Natural killer cell treated with Interleukin-12 subunit alpha and Interleukin-12 subunit beta and Interleukin-15 and Interleukin-18, amount 100 ng/mL, for 72 hours (primary cell): ENCODE data around the gene HOMER2. TPM values are rescaled to one million over a fixed set of nuclear protein-coding genes. Genes with fewer than 3 reads are reported as not detected.
"Not testable (repeated sequence)": the region's sequence is repeated elsewhere in the genome, so short reads cannot be mapped to it uniquely, and the experiment has no call there.

Source experiments
- ATAC-seq, 2 donors: fragments of 150-1000 bp; cut with Tn5 transposase in 1 of 2; sonication (Bioruptor Pico), chemical (Tn5 transposase) in 1 of 2; 2 replicates each; pipeline ENCODE4 v1.10.0; 2021
- DNase-seq: peaks from one replicate; pipeline ENCODE4 v3.0.0; 2022; ENCODE audit warnings: low spot score
- H3K27ac Mint-ChIP-seq, 2 donors: 1 replicate in 1 of 2; 2 replicates in 1 of 2; pipeline ENCODE4 v1.8.0; 2022; ENCODE audit warnings: mixed read lengths in 2 of 2, mild to moderate bottlenecking in 1 of 2, moderate library complexity in 1 of 2
- H3K27me3 Mint-ChIP-seq, 2 donors: 1 replicate in 1 of 2; 2 replicates in 1 of 2; pipeline ENCODE4 v1.8.0; 2022; ENCODE audit warnings: mixed read lengths in 2 of 2
- H3K36me3 Mint-ChIP-seq: one replicate; pipeline ENCODE4 v1.8.0; 2022; ENCODE audit warnings: mixed read lengths
- H3K4me1 Mint-ChIP-seq, 2 donors: 1 replicate in 1 of 2; 2 replicates in 1 of 2; pipeline ENCODE4 v1.8.0; 2022; ENCODE audit warnings: low read depth in 2 of 2, mixed read lengths in 2 of 2, mild to moderate bottlenecking in 1 of 2
- H3K4me3 Mint-ChIP-seq: one replicate; pipeline ENCODE4 v1.8.0; 2022; ENCODE audit warnings: mixed read lengths
- H3K9me3 Mint-ChIP-seq: 2 replicates; pipeline ENCODE4 v1.8.0; 2022; ENCODE audit warnings: mixed read lengths
- total RNA-seq, 2 donors: library from RNA; stranded (reverse); gene quantifications; one replicate each; pipeline ENCODE4 v1.2.3, GENCODE V29; 2022

The HOMER2 gene
- total RNA-seq, 2 donors from 2014 or later: 3.1 to 4.5 TPM

DNA sequence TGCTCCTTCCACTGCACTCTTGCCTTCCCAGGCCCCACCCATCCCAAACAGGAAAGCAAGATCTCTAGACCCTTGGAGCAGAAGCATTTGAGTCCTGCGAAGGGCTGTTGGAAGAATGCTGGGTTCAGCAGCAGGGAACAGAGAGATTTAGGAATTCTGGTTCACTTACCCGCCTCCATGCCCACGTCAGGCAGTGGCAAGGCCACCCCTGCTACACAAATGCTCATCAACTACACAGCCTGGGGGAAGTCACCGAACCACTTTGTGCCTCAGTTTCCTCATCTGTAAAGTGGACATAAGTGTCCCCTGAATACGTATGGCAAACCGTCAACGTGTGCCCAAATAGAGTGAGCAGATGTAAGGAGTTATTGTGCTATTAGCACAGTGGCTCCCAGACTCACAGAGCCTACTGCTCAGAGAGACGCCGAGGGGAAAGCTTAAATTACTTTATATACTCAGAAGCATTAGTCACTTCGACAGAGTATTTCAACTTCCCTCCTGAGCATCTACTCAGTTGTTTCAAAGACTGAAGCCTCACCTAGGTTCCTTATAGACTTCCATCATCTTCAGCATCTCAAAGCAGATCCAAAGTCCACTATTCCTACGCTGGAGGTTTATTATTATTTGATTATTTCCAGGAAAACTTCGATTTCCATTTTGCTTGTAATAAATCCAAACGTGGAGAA lies 905 bp downstream of the HOMER2 start:
- peaks cover 12% of the 10 kb centered on the region in 2 donors for H3K27me3 Mint-ChIP-seq
- no peak for ATAC-seq
- no peaks in the 10 kb centered on the region for H3K36me3 Mint-ChIP-seq
- no peaks in the 10 kb centered on the region for H3K9me3 Mint-ChIP-seq
- no peaks in the 10 kb centered on the region for H3K4me1 Mint-ChIP-seq
- no peak overlapping the region for H3K27ac Mint-ChIP-seq
- no peak for DNase-seq
- H3K4me3 Mint-ChIP-seq: peak overlapping the region; percentile 21

DNA sequence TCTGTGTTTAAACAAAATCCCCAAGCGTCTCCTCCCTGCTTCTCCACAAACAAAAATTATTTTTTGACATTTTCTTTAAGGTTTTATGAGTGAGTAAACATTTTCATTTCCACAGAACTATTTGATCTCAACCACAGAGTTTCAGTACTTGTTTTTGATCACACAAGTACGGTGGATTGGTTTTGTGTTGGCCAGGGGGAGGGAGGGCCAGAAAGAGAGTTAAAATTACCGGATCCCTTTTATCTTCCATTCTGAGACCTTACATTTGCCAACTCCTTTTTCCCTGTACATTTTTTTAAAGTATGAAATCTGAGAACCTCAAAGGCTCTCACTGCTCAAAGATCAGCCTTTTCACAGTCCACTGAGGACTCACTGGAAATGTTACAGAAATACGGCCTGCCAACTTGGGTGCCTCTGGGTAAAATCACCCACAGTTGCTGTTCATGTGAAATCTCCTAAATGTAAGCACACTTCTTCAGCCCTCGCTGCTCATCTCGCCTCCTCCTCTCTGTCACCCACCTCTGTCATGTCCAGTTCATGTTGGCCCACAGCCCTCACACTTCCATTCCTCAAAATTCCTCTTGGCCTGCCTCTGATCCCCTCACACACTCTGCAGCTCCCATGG lies 1.7 kb downstream of the HOMER2 start:
- H3K9me3 Mint-ChIP-seq: no peaks in the 10 kb centered on the region
- ATAC-seq (no peak), DNase-seq (no peak)
- no peak overlapping the region for H3K4me3 Mint-ChIP-seq
- no peaks in the 10 kb centered on the region for H3K36me3 Mint-ChIP-seq
- no peak overlapping the region for H3K27ac Mint-ChIP-seq
- no peaks in the 10 kb centered on the region for H3K4me1 Mint-ChIP-seq
- H3K27me3 Mint-ChIP-seq: peaks cover 16 to 17% of the 10 kb centered on the region in 2 donors

DNA sequence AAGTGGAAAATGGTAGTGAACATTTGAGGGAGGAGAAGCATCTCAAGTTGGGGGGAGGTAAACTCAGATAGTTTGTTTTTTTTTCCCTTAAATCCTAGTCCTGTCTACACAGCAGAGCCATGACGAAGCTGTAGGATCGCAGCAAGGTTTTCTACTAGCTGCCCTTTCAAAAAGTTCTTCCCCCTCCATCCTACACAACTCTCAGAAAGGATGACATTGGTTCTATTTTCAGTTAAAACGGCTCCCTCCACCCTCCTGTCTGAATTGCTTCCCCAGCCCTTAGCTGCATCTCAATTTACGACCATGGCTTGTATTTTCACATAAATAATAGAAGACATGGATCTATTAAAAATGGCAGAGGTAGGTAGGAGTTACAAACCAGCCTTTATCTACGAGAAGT lies 2.2 kb downstream of the HOMER2 start:
- Mint-ChIP-seq H3K9me3 (no peaks in the 10 kb centered on the region), H3K36me3 (no peaks in the 10 kb centered on the region), H3K27me3 (peaks cover 16 to 17% of the 10 kb centered on the region in 2 donors), H3K4me1 (no peaks in the 10 kb centered on the region), H3K4me3 (no peak overlapping the region), H3K27ac (no peak overlapping the region)
- DNase-seq (no peak), ATAC-seq (no peak)

DNA sequence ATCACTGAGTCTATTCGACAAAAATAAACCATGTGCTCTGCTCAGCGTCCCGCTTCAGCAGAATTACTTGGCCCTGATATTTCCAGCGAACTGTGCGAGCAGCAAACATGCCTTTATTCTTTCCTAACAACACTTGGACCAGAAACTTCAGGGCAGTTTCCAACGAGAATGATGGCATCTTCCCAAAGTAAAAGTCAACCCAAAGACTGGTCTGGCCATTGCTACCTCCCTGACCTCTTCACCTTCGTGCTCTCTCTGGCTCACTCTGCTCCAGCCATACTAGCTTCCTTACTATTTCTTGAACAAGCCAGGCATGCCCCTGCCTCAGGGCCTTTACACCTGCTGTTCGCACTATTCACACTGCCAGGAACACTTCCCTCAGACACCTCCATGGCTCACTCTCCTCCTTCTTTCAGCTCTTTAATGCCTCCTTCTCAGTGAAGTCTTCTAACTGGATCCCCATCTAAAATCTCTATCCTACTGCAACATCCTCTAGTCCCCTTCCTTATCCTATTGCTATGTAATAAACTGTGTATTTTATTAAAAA lies 6.3 kb downstream of the HOMER2 start:
- no peak overlapping the region for H3K4me3 Mint-ChIP-seq
- no peaks in the 10 kb centered on the region for H3K36me3 Mint-ChIP-seq
- no peak overlapping the region for H3K27ac Mint-ChIP-seq
- no peaks in the 10 kb centered on the region for H3K9me3 Mint-ChIP-seq
- peaks cover 0 to 4% of the 10 kb centered on the region in 2 donors for H3K4me1 Mint-ChIP-seq
- H3K27me3 Mint-ChIP-seq: peaks cover 12 to 25% of the 10 kb centered on the region in 2 donors
- ATAC-seq: no peak
- no peak for DNase-seq

DNA sequence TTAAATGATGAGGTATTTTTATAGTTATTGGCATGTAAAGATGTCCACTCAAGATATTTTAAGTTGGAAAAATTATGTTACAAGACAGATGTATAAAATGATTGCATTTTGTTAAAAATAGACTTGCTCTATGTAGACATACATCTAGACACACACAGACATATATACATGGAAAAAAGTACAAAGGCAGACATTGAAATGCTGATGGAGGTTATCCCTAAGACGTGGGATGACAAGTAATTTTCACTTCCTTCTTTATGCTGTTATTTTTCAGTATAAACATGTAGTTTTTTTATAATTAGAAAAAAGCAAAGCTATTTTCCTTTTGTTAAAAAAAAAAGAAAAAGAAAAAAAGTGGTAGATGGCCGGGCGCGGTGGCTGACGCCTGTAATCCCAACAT lies 7.2 kb downstream of the HOMER2 start:
- no peaks in the 10 kb centered on the region for H3K9me3 Mint-ChIP-seq
- no peak for ATAC-seq
- no peak overlapping the region for H3K4me3 Mint-ChIP-seq
- H3K4me1 Mint-ChIP-seq: peaks cover 0 to 4% of the 10 kb centered on the region in 2 donors
- no peaks in the 10 kb centered on the region for H3K36me3 Mint-ChIP-seq
- H3K27ac Mint-ChIP-seq: no peak overlapping the region
- no peak for DNase-seq
- peaks cover 12 to 25% of the 10 kb centered on the region in 2 donors for H3K27me3 Mint-ChIP-seq

DNA sequence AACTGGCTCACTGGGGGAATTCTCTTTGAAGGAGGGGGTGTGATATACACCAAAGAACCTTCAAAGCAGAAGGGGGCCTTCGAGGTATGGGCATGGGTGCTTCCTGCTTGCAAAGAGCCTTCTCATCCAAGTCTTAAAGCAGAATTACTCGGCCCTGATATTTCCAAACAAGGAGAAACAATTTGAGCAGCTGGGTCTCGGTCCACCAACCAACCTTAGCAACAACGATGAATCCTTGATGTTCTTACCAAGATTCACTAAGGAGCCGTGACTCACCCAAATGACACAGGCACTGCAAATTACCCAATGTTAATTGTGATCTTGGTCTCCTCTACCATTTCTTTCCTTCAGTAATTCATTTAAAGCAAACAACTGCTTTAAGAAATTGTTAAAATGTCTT lies 7.7 kb downstream of the HOMER2 start:
- peaks cover 0 to 4% of the 10 kb centered on the region in 2 donors for H3K4me1 Mint-ChIP-seq
- ATAC-seq: no peak
- no peaks in the 10 kb centered on the region for H3K9me3 Mint-ChIP-seq
- H3K27me3 Mint-ChIP-seq: peaks cover 12 to 25% of the 10 kb centered on the region in 2 donors
- no peak for DNase-seq
- no peaks in the 10 kb centered on the region for H3K36me3 Mint-ChIP-seq
- H3K27ac Mint-ChIP-seq: no peak overlapping the region
- H3K4me3 Mint-ChIP-seq: no peak overlapping the region

DNA sequence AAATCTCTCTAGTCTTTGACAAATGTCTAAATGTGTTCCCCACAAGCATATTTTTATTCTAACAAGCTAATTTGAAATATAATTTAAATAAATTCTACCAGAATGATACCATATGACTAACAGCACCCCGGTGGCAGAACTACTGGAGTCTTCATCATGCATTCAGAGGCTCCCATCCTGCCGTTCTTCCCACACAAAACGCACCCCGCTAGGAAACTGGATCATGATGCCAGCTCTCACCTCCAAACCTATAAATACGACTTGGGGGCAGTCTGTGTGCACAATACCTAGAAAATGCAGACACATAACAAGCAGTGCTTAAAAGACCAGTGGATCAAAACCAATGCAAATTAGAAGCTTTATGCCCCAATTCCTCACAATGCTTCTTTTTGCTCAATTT lies 8.5 kb downstream of the HOMER2 start:
- peaks cover 12 to 25% of the 10 kb centered on the region in 2 donors for H3K27me3 Mint-ChIP-seq
- no peak overlapping the region for H3K4me3 Mint-ChIP-seq
- no peak for ATAC-seq
- peaks cover 0 to 4% of the 10 kb centered on the region in 2 donors for H3K4me1 Mint-ChIP-seq
- H3K36me3 Mint-ChIP-seq: no peaks in the 10 kb centered on the region
- H3K9me3 Mint-ChIP-seq: no peaks in the 10 kb centered on the region
- H3K27ac Mint-ChIP-seq: no peak overlapping the region
- DNase-seq: no peak

DNA sequence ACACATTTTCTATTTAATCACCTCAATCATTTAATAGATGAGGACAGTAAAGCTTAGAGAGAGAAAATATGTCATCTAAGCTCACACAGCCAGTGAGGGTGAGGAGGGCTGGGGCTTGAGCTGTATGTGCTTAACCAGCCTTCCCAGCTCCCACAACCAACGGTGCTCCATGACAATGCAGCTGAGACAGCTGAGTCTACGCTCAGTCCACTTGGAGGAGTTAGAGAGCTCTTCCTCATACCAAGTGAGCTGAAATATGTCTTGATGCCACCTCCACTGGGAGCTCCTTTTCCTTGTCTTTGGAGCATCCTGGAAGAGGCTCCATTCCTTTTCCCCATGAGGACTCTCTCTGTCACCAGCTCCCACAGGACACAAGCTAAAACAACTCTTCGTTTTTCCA lies 9.3 kb downstream of the HOMER2 start:
- no peaks in the 10 kb centered on the region for H3K36me3 Mint-ChIP-seq
- H3K27me3 Mint-ChIP-seq: peaks cover 12 to 31% of the 10 kb centered on the region in 2 donors
- ATAC-seq (no peak), DNase-seq (no peak)
- no peaks in the 10 kb centered on the region for H3K9me3 Mint-ChIP-seq
- peaks cover 0 to 4% of the 10 kb centered on the region in 2 donors for H3K4me1 Mint-ChIP-seq
- no peak overlapping the region for H3K27ac Mint-ChIP-seq
- no peak overlapping the region for H3K4me3 Mint-ChIP-seq

DNA sequence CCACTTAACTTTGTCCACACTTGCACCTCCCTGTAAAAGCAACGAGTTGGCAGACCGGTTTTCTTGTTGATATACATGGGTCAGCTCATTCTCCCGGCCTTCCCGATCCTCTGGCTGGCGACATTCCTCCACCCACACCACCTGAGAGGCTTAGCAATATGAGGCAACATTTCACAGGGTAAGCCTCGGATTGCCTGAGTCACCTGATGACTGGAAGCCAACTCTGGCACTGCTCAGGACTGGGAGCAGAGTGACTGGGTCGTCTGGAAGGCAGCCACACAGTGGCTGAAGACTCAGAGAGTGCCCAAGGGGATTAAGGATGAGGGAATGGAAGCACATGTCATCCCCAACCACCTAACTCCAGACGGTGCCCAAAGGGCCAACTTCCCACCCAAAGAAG lies 9.8 kb downstream of the HOMER2 start:
- no peak for DNase-seq
- Mint-ChIP-seq H3K27me3 (peaks cover 11 to 32% of the 10 kb centered on the region in 2 donors), H3K4me3 (no peak overlapping the region), H3K36me3 (no peaks in the 10 kb centered on the region), H3K27ac (no peak overlapping the region), H3K4me1 (peaks cover 0 to 4% of the 10 kb centered on the region in 2 donors), H3K9me3 (no peaks in the 10 kb centered on the region)
- no peak for ATAC-seq

DNA sequence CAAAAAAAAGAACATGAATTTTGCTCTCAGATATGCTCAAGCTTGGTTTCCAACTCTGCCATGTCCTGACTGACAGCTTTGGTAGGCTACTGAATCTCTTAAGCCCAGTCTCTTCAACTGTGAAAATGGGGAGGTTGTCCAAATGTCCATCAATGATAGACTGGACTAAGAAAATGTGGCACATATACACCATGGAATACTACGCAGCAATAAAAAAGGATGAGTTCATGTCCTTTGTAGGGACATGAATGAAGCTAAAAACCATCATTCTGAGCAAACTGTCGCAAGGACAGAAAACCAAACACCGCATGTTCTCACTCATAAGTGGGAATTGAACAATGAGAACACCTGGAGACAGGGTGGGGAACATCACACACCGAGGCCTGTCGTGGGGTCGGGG lies 12.8 kb downstream of the HOMER2 start:
- ATAC-seq, H3K36me3 Mint-ChIP-seq, DNase-seq, H3K4me1 Mint-ChIP-seq, H3K4me3 Mint-ChIP-seq, H3K9me3 Mint-ChIP-seq, H3K27ac Mint-ChIP-seq: not testable (repeated sequence)
- peaks cover 0 to 32% of the 10 kb centered on the region in 2 donors for H3K27me3 Mint-ChIP-seq

DNA sequence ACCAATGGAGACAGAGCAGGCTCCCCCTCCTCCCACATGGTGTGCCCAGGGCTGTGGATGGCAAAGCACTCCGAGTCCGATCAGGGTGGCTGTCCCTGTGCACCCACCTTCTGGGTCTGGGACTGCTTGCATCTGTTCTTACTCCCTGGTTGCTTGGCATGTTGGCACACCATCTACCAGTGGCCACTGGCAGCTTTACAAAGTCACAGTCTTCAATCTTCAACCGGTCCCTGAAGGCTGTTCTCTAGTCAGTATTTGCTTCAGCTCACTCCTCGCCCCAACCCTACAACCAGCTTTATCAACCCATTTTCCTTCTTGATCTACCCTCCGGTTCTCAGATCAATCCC lies 14.8 kb downstream of the HOMER2 start:
- H3K36me3 Mint-ChIP-seq: no peaks in the 10 kb centered on the region
- H3K4me1 Mint-ChIP-seq: peaks cover 0 to 4% of the 10 kb centered on the region in 2 donors
- H3K4me3 Mint-ChIP-seq: no peak overlapping the region
- no peak overlapping the region for H3K27ac Mint-ChIP-seq
- DNase-seq (no peak), ATAC-seq (no peak)
- H3K9me3 Mint-ChIP-seq: no peaks in the 10 kb centered on the region
- peaks cover 0 to 32% of the 10 kb centered on the region in 2 donors for H3K27me3 Mint-ChIP-seq

DNA sequence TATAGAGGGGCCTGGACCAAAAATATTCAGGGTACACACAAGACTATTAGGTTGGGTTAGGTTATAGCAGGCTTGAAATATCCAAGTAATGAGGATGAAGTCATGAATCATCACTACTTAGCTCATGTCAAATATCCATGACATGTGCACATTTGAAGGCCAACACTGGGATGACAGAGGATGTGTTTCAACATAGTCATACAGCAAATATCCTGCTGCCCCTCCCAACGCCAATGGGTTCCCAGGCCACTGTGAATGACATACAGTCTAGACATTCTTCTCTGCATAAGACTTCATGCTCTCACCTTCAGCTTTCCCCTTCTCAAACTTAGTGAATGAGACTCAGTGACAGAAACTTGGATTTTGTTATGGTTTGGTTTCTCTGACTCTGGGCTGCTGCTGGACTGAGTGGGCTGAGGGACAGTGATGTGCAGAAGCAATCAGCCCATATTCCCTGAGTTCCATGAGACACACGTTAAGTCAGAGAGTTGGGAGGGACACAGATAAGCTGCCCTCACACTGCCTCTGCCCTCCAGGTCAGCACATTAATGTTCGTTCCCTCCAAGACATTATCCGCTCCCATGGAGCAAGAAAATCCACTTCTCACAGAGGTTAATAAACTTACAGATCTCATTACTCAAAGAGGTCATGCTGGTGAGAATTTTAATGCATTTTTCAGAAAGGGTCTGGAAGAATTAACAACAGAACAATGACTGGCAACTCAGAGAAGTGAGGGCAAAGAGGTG lies 15.4 kb downstream of the HOMER2 start:
- no peak overlapping the region for H3K27ac Mint-ChIP-seq
- H3K27me3 Mint-ChIP-seq: peaks cover 0 to 32% of the 10 kb centered on the region in 2 donors
- ATAC-seq (no peak), DNase-seq (no peak)
- H3K36me3 Mint-ChIP-seq: no peaks in the 10 kb centered on the region
- no peaks in the 10 kb centered on the region for H3K9me3 Mint-ChIP-seq
- no peak overlapping the region for H3K4me3 Mint-ChIP-seq
- H3K4me1 Mint-ChIP-seq: peaks cover 0 to 4% of the 10 kb centered on the region in 2 donors

DNA sequence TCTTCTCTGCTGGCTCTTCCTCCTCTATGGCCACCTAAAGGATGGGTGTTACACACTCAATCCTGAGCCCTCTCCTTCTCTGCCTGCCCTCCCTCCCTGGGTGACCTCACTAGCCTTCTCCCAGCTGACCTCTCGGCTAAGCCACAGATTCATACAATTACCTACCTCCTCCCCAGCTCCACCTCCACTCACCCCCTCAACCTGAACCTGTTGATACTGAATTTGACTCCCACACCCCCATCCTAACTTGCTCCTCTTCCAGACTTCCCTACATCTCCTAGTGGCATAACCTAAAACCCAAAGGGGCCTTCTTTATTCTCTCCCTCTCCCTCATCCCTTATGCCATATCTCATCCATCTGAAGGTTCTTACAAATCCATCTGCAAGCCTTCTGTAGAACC lies 17.1 kb downstream of the HOMER2 start:
- H3K9me3 Mint-ChIP-seq: no peaks in the 10 kb centered on the region
- DNase-seq (no peak), ATAC-seq (no peak)
- no peaks in the 10 kb centered on the region for H3K4me1 Mint-ChIP-seq
- H3K4me3 Mint-ChIP-seq: no peak overlapping the region
- no peak overlapping the region for H3K27ac Mint-ChIP-seq
- H3K27me3 Mint-ChIP-seq: peaks cover 0 to 25% of the 10 kb centered on the region in 2 donors
- no peaks in the 10 kb centered on the region for H3K36me3 Mint-ChIP-seq
